ENCODE data around the gene ZNF628. TPM values are rescaled to one million over a fixed set of nuclear protein-coding genes. Genes with fewer than 3 reads are reported as not detected.

Gene ZNF628
- total RNA-seq, 1 donor from 2014 or later, result 16.8 TPM

DNA sequence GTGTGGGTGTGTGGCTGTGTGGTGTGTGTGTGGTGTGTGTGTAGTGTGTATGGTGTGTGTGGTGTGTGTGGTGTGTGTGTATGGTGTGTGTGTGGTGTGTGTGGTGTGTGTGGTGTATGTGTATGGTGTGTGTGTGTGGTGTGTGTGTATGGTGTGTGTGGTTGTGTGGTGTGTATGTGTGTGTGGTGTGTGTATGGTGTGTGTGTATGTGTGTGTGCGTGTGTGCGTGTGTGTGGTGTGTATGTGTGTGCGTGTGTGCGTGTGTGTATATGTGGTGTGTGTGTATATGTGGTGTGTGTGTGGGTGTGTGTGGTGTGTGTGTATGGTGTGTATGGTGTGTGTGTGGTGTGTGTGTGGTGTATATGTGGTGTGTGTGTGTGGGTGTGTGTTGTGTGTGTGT is 41.4 kb upstream of the ZNF628 start:
- peaks cover 44% of the 10 kb centered on the region for H3K27me3 Mint-ChIP-seq
- H3K4me3 Mint-ChIP-seq (ENCODE audit: low read depth), result no peak overlapping the region
- peaks cover 3% of the 10 kb centered on the region for H3K9me3 Mint-ChIP-seq (ENCODE audit: low read depth)
- H3K36me3 Mint-ChIP-seq (ENCODE audit: insufficient read depth), result no peaks in the 10 kb centered on the region
- no peaks in the 10 kb centered on the region for H3K4me1 Mint-ChIP-seq (ENCODE audit: low read depth)
- TF ChIP-seq, protein P1, sequence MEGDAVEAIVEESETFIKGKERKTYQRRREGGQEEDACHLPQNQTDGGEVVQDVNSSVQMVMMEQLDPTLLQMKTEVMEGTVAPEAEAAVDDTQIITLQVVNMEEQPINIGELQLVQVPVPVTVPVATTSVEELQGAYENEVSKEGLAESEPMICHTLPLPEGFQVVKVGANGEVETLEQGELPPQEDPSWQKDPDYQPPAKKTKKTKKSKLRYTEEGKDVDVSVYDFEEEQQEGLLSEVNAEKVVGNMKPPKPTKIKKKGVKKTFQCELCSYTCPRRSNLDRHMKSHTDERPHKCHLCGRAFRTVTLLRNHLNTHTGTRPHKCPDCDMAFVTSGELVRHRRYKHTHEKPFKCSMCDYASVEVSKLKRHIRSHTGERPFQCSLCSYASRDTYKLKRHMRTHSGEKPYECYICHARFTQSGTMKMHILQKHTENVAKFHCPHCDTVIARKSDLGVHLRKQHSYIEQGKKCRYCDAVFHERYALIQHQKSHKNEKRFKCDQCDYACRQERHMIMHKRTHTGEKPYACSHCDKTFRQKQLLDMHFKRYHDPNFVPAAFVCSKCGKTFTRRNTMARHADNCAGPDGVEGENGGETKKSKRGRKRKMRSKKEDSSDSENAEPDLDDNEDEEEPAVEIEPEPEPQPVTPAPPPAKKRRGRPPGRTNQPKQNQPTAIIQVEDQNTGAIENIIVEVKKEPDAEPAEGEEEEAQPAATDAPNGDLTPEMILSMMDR (IDR thresholded peaks at IDR 0.05; ENCODE audit: unreplicated experiment), result no peak
- DNase-seq (ENCODE audit: low spot score, unreplicated experiment), result no peak
- H3K27ac Mint-ChIP-seq, result no peak overlapping the region

DNA sequence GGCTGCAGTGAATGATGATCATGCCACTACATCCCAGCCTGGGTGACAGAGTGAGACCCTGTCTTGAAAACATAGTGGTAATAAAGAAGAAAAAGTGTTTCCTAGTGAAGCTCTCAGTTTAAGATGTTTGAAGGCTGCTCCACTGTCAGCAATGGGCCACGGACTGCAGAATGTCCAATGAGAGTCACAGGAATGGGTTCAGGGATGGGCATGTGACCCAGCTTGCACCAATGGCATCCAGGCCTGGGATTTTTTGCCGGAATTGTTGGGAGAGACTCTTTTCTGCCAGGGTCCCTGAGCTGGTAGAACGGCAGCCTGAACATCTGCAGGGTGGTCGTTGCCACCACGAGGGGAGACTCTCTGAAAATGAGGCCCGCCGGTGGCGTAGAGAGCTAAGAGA is 39.6 kb upstream of the ZNF628 start:
- Mint-ChIP-seq H3K4me1 (ENCODE audit: low read depth) (no peaks in the 10 kb centered on the region), H3K27ac (no peak overlapping the region), H3K27me3 (peaks cover 52% of the 10 kb centered on the region), H3K36me3 (ENCODE audit: insufficient read depth) (no peaks in the 10 kb centered on the region), H3K9me3 (ENCODE audit: low read depth) (no peaks in the 10 kb centered on the region), H3K4me3 (ENCODE audit: low read depth) (no peak overlapping the region)
- no peak for DNase-seq (ENCODE audit: low spot score, unreplicated experiment)
- TF ChIP-seq, protein P1 (IDR thresholded peaks at IDR 0.05; ENCODE audit: unreplicated experiment), result no peak

DNA sequence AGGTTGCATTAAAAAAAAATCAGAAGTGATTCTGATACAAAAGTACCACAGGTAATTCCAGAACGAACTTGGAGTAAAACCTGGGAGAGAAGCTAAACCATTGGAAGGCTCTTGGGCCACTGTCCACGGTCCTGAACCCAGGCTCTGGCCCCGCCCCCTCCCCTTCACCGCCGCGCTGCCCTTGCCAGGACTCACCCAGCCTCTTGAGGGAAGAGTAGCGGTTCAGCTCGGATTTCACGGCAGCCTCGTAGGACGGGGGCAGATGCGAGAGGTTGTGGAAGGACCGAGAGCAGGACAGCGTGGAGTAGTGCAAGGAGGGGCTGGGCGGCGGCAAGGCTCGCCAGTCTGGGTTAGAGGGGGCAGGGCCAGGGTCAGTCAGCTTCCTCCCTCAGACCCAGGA is 39.0 kb upstream of the ZNF628 start:
- peaks cover 52% of the 10 kb centered on the region for H3K27me3 Mint-ChIP-seq
- DNase-seq (ENCODE audit: low spot score, unreplicated experiment), result peak; percentile 67

DNA sequence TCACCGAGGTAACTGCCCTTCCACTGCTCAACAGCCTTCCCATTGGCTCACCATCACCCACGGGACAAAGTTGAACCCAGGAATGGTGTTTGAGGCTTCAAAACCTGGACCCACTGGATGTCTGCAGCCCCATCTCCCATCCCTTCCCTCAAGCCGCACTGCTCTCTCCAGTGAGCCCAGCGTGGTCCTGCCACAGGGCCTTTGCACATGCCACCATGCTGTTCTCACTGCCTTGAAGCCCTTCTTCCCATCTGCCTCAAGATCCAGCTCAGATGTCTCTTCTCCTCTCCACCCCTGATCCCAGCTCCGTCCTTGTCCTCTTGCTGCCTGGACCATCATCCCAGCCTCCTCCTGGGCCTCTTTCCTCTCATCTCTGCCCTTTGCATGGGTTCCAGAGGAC is 37.4 kb upstream of the ZNF628 start:
- peaks cover 61% of the 10 kb centered on the region for H3K27me3 Mint-ChIP-seq
- H3K9me3 Mint-ChIP-seq (ENCODE audit: low read depth), result no peaks in the 10 kb centered on the region
- TF ChIP-seq, protein P1 (IDR thresholded peaks at IDR 0.05; ENCODE audit: unreplicated experiment), result no peak
- H3K4me1 Mint-ChIP-seq (ENCODE audit: low read depth), result no peaks in the 10 kb centered on the region
- no peak overlapping the region for H3K4me3 Mint-ChIP-seq (ENCODE audit: low read depth)
- H3K36me3 Mint-ChIP-seq (ENCODE audit: insufficient read depth), result no peaks in the 10 kb centered on the region
- no peak overlapping the region for H3K27ac Mint-ChIP-seq
- no peak for DNase-seq (ENCODE audit: low spot score, unreplicated experiment)

More for the DNA sequence above, 39.0 kb upstream of the ZNF628 start:
- no peak overlapping the region for H3K4me3 Mint-ChIP-seq (ENCODE audit: low read depth)
- H3K36me3 Mint-ChIP-seq (ENCODE audit: insufficient read depth), result no peaks in the 10 kb centered on the region
- H3K9me3 Mint-ChIP-seq (ENCODE audit: low read depth), result no peaks in the 10 kb centered on the region
- no peaks in the 10 kb centered on the region for H3K4me1 Mint-ChIP-seq (ENCODE audit: low read depth)
- no peak overlapping the region for H3K27ac Mint-ChIP-seq
- TF ChIP-seq, protein P1 (IDR thresholded peaks at IDR 0.05; ENCODE audit: unreplicated experiment), result no peak

DNA sequence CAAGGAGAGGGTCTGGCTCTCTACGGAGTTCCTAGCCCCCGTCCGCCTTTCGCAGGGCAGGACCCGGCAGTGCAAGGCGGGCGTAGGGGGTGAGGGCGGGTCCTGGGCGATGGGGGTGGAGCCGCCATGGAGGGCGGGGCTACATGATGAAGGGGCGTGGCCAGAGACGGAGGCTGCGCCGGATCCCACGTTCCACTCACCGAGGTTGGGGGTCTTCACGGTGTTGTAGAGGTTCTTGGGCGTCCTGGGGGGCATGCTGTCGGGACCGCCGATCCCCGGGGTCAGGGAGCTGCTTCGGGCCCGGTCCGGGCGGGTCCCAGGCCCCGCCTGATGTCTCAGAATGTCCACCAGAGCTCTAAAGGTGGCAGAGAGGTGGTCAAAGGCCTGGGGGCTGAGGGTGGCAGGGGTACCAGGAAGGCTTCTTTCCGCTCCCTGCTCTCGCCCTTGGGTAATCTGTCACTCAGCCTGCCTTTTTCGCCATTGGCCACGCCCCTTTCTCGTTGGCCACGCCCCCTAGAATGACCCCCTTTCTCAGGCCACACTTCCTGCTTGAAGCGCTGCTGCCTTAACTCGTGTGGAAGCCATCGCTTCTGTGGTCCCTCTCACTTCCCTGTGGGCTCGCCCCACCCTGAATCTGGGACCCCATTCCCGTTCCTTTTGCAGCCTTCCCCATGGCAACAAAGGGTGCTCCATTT is 35.9 kb upstream of the ZNF628 start:
- TF ChIP-seq, protein P1 (IDR thresholded peaks at IDR 0.05; ENCODE audit: unreplicated experiment), result no peak
- no peaks in the 10 kb centered on the region for H3K9me3 Mint-ChIP-seq (ENCODE audit: low read depth)
- no peak overlapping the region for H3K4me3 Mint-ChIP-seq (ENCODE audit: low read depth)
- no peaks in the 10 kb centered on the region for H3K4me1 Mint-ChIP-seq (ENCODE audit: low read depth)
- no peaks in the 10 kb centered on the region for H3K36me3 Mint-ChIP-seq (ENCODE audit: insufficient read depth)
- peaks cover 77% of the 10 kb centered on the region for H3K27me3 Mint-ChIP-seq
- no peak for DNase-seq (ENCODE audit: low spot score, unreplicated experiment)
- no peak overlapping the region for H3K27ac Mint-ChIP-seq

Data from progenitor cell of endocrine pancreas (in vitro differentiated cells).